GM12874 (cell line): ENCODE measurements around the gene DNAJC1.

Experiments
- CTCF ChIP-seq: IDR thresholded peaks from 2 replicates; pipeline ENCODE4 v1.5.1; 2011; ENCODE audit warnings: low read depth, mild to moderate bottlenecking, control low read depth, low read length, moderate library complexity; ENCODE audit not compliant: insufficient read depth

The DNAJC1 gene

GRCh38 chr10:21919906-21920305, 83.6 kb downstream of the DNAJC1 start:
- no peak for TF ChIP-seq CTCF

GRCh38 chr10:21919117-21919516, 84.4 kb downstream of the DNAJC1 start:
- no peak for TF ChIP-seq CTCF

GRCh38 chr10:21912625-21913024, 90.9 kb downstream of the DNAJC1 start:
- TF ChIP-seq CTCF: no peak

GRCh38 chr10:21910798-21911197, 92.7 kb downstream of the DNAJC1 start:
- TF ChIP-seq CTCF: no peak

- no peak for TF ChIP-seq CTCF
These were observed 96.1 kb downstream of the DNAJC1 start for GRCh38 chr10:21907436-21907835.

- no peak for TF ChIP-seq CTCF
These were observed 98.6 kb downstream of the DNAJC1 start for GRCh38 chr10:21904930-21905329.

GRCh38 chr10:21899736-21900135, 103.8 kb downstream of the DNAJC1 start:
- TF ChIP-seq CTCF: no peak

- TF ChIP-seq CTCF: no peak
These were observed 107.6 kb downstream of the DNAJC1 start for GRCh38 chr10:21895932-21896331.
